Breast epithelium (tissue), 3 donors: ENCODE data around the gene POR.

Experiments used
- CTCF ChIP-seq, 3 donors: fragments of 450-650 bp; IDR thresholded peaks; one replicate each; pipeline ENCODE4 v1.5.1; 2016 to 2017; ENCODE audit warnings: antibody characterized with exemption in 3 of 3, mild to moderate bottlenecking in 3 of 3, moderate library complexity in 3 of 3
- POLR2A ChIP-seq: fragments of 450-650 bp; IDR thresholded peaks from one replicate; pipeline ENCODE4 v1.6.1; 2016; ENCODE audit warnings: antibody characterized with exemption, mild to moderate bottlenecking, moderate library complexity

- TF ChIP-seq POLR2A (no peak), CTCF (IDR thresholded peaks at IDR 0.05) (no peak)
These were observed 5.3 kb upstream of the POR start for GRCh38 chr7:75909521-75910132.
